ENCODE measurements around the gene CELF2. TPM values are rescaled to one million over a fixed set of nuclear protein-coding genes. Genes with fewer than 3 reads are reported as not detected.

CELF2 gene
- polyA plus RNA-seq, 1 donor from 2014 or later = 55.5 TPM

- peaks cover 2% of the 10 kb centered on the region for H3K9me3 ChIP-seq (ENCODE audit: low read length)
- no peak overlapping the region for H3K9ac ChIP-seq (ENCODE audit: low read length)
- H3K4me2 ChIP-seq (ENCODE audit: low read length) = no peak overlapping the region
- no peaks in the 10 kb centered on the region for H3K27me3 ChIP-seq (ENCODE audit: insufficient read depth, low read depth, low read length)
- no peak overlapping the region for H2AFZ ChIP-seq (ENCODE audit: low read depth, low read length)
- no peak for TF ChIP-seq TAF1 (IDR thresholded peaks at IDR 0.05; ENCODE audit: low read depth)
- no peak for TF ChIP-seq EP300 (conservative IDR thresholded peaks at IDR 0.05; ENCODE audit: poor library complexity, severe bottlenecking)
- no peak for TF ChIP-seq REST (IDR thresholded peaks at IDR 0.05; ENCODE audit: borderline replicate concordance)
- TF ChIP-seq CTCF (IDR thresholded peaks at IDR 0.05; ENCODE audit: poor library complexity, severe bottlenecking) = no peak
- no peak for TF ChIP-seq SMC3 (conservative IDR thresholded peaks at IDR 0.05; ENCODE audit: poor library complexity)
- TF ChIP-seq POLR2AphosphoS5 (IDR thresholded peaks at IDR 0.05) = no peak
- no peak for TF ChIP-seq RAD21 (conservative IDR thresholded peaks at IDR 0.05)
- TF ChIP-seq EZH2 (IDR thresholded peaks at IDR 0.05; ENCODE audit: borderline replicate concordance, insufficient read depth, low read length, poor library complexity, severe bottlenecking) = no peak
- no peak for TF ChIP-seq MXI1 (conservative IDR thresholded peaks at IDR 0.05; ENCODE audit: poor library complexity, severe bottlenecking)
- no peaks in the 10 kb centered on the region for H3K79me2 ChIP-seq (replicated peaks; ENCODE audit: insufficient read depth, low read length)
- no peak overlapping the region for H3K27ac ChIP-seq (ENCODE audit: low read length)
- no peaks in the 10 kb centered on the region for H4K20me1 ChIP-seq (ENCODE audit: insufficient read depth)
- peaks cover 25% of the 10 kb centered on the region for H3K36me3 ChIP-seq (ENCODE audit: insufficient read depth, low read length)
- H3K9me2 ChIP-seq (ENCODE audit: insufficient read depth, low read length) = no peaks in the 10 kb centered on the region
- H3K4me3 ChIP-seq (ENCODE audit: low read length) = no peak overlapping the region
- no peaks in the 10 kb centered on the region for H3F3A ChIP-seq (ENCODE audit: insufficient read depth, low read length, poor library complexity, severe bottlenecking)
Measured at GRCh38 chr10:11304906-11305585, 287.4 kb downstream of the CELF2 start.

- H4K20me1 ChIP-seq (ENCODE audit: insufficient read depth) = no peaks in the 10 kb centered on the region
- no peak overlapping the region for H3K27ac ChIP-seq (ENCODE audit: low read length)
- H3K79me2 ChIP-seq (replicated peaks; ENCODE audit: insufficient read depth, low read length) = no peaks in the 10 kb centered on the region
- no peaks in the 10 kb centered on the region for H3K27me3 ChIP-seq (ENCODE audit: insufficient read depth, low read depth, low read length)
- no peaks in the 10 kb centered on the region for H3F3A ChIP-seq (ENCODE audit: insufficient read depth, low read length, poor library complexity, severe bottlenecking)
- TF ChIP-seq CTCF (IDR thresholded peaks at IDR 0.05; ENCODE audit: poor library complexity, severe bottlenecking) = no peak
- no peak for TF ChIP-seq EP300 (conservative IDR thresholded peaks at IDR 0.05; ENCODE audit: poor library complexity, severe bottlenecking)
- no peak for TF ChIP-seq EZH2 (IDR thresholded peaks at IDR 0.05; ENCODE audit: borderline replicate concordance, insufficient read depth, low read length, poor library complexity, severe bottlenecking)
- no peak for TF ChIP-seq POLR2AphosphoS5 (IDR thresholded peaks at IDR 0.05)
- no peak for TF ChIP-seq MXI1 (conservative IDR thresholded peaks at IDR 0.05; ENCODE audit: poor library complexity, severe bottlenecking)
- no peak for TF ChIP-seq TAF1 (IDR thresholded peaks at IDR 0.05; ENCODE audit: low read depth)
- H3K9me3 ChIP-seq (ENCODE audit: low read length) = peaks cover 2% of the 10 kb centered on the region
- no peak overlapping the region for H2AFZ ChIP-seq (ENCODE audit: low read depth, low read length)
- H3K4me2 ChIP-seq (ENCODE audit: low read length) = no peak overlapping the region
- H3K4me3 ChIP-seq (ENCODE audit: low read length) = no peak overlapping the region
- no peaks in the 10 kb centered on the region for H3K9me2 ChIP-seq (ENCODE audit: insufficient read depth, low read length)
- peaks cover 25% of the 10 kb centered on the region for H3K36me3 ChIP-seq (ENCODE audit: insufficient read depth, low read length)
- H3K9ac ChIP-seq (ENCODE audit: low read length) = no peak overlapping the region
Measured at GRCh38 chr10:11305825-11306593, 288.3 kb downstream of the CELF2 start.
